ENCODE results near the gene SYNJ2. TPM values are rescaled to one million over a fixed set of nuclear protein-coding genes. Genes with fewer than 3 reads are reported as not detected.

Gene SYNJ2
- total RNA-seq, 1 experiment from 2014 or later = 10.3 TPM

- POLR2A ChIA-PET = interaction anchor here (0.8 to 2.0 kb wide), 3 partner anchors 8 to 28 kb away, joined by 3 to 11 read pairs (median 3); no protein-coding TSS in a partner anchor
- CTCF ChIA-PET = interaction anchor here (0.6 to 1.5 kb wide), 4 partner anchors 15 to 59 kb away, joined by 3 to 4 read pairs (median 4); partner anchors contain the start of gene SYNJ2
- BruUV-seq (replicated peaks) = no TSS peak
- DNase-seq (ENCODE audit: unreplicated experiment) = no peak
- TF ChIP-seq, protein P1, sequence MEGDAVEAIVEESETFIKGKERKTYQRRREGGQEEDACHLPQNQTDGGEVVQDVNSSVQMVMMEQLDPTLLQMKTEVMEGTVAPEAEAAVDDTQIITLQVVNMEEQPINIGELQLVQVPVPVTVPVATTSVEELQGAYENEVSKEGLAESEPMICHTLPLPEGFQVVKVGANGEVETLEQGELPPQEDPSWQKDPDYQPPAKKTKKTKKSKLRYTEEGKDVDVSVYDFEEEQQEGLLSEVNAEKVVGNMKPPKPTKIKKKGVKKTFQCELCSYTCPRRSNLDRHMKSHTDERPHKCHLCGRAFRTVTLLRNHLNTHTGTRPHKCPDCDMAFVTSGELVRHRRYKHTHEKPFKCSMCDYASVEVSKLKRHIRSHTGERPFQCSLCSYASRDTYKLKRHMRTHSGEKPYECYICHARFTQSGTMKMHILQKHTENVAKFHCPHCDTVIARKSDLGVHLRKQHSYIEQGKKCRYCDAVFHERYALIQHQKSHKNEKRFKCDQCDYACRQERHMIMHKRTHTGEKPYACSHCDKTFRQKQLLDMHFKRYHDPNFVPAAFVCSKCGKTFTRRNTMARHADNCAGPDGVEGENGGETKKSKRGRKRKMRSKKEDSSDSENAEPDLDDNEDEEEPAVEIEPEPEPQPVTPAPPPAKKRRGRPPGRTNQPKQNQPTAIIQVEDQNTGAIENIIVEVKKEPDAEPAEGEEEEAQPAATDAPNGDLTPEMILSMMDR (IDR thresholded peaks at IDR 0.05; ENCODE audit: unreplicated experiment) = no peak
- Mint-ChIP-seq H3K4me3 (ENCODE audit: unreplicated experiment) (no peak overlapping the region), H3K4me1 (ENCODE audit: insufficient read depth, unreplicated experiment) (peaks cover 38% of the 10 kb centered on the region), H3K27ac (ENCODE audit: low read depth, unreplicated experiment) (peak overlapping the region; percentile 69), H3K9me3 (ENCODE audit: unreplicated experiment) (no peaks in the 10 kb centered on the region), H3K36me3 (ENCODE audit: insufficient read depth, unreplicated experiment) (peaks cover 7% of the 10 kb centered on the region), H3K27me3 (ENCODE audit: insufficient read depth, unreplicated experiment) (no peaks in the 10 kb centered on the region)
- intact Hi-C loops (cut with micrococcal nuclease) = no loop called here
These were observed 59.2 kb downstream of the SYNJ2 start for GRCh38 chr6:158040804-158041347.

- intact Hi-C loops (cut with micrococcal nuclease) = no loop called here
- TF ChIP-seq, protein P1 (IDR thresholded peaks at IDR 0.05; ENCODE audit: unreplicated experiment) = no peak
- ChIA-PET CTCF (interaction anchor here (0.6 to 1.5 kb wide), 4 partner anchors 15 to 59 kb away, joined by 3 to 4 read pairs (median 4); partner anchors contain the start of gene SYNJ2), POLR2A (interaction anchor here (0.8 to 3.0 kb wide), 5 partner anchors 8 to 28 kb away, joined by 3 to 19 read pairs (median 3); no protein-coding TSS in a partner anchor)
- Mint-ChIP-seq H3K27ac (ENCODE audit: low read depth, unreplicated experiment) (no peak overlapping the region), H3K9me3 (ENCODE audit: unreplicated experiment) (no peaks in the 10 kb centered on the region), H3K4me3 (ENCODE audit: unreplicated experiment) (no peak overlapping the region), H3K27me3 (ENCODE audit: insufficient read depth, unreplicated experiment) (no peaks in the 10 kb centered on the region), H3K4me1 (ENCODE audit: insufficient read depth, unreplicated experiment) (peaks cover 38% of the 10 kb centered on the region), H3K36me3 (ENCODE audit: insufficient read depth, unreplicated experiment) (peaks cover 7% of the 10 kb centered on the region)
- BruUV-seq (replicated peaks) = no TSS peak
- no peak for DNase-seq (ENCODE audit: unreplicated experiment)
These were observed 59.7 kb downstream of the SYNJ2 start for GRCh38 chr6:158041370-158041769.

- no peaks in the 10 kb centered on the region for H3K9me3 Mint-ChIP-seq (ENCODE audit: unreplicated experiment)
- no peak overlapping the region for H3K4me3 Mint-ChIP-seq (ENCODE audit: unreplicated experiment)
- H3K36me3 Mint-ChIP-seq (ENCODE audit: insufficient read depth, unreplicated experiment) = peaks cover 9% of the 10 kb centered on the region
- intact Hi-C loops (cut with micrococcal nuclease) = no loop called here
- H3K4me1 Mint-ChIP-seq (ENCODE audit: insufficient read depth, unreplicated experiment) = peaks cover 40% of the 10 kb centered on the region
- no peak overlapping the region for H3K27ac Mint-ChIP-seq (ENCODE audit: low read depth, unreplicated experiment)
- ChIA-PET POLR2A (interaction anchor here (0.7 to 3.0 kb wide), 7 partner anchors 9 to 59 kb away, joined by 3 to 19 read pairs (median 3); no protein-coding TSS in a partner anchor), CTCF (interaction anchor here (0.7 to 1.5 kb wide), 3 partner anchors 16 to 31 kb away, joined by 3 to 4 read pairs (median 4); no protein-coding TSS in a partner anchor)
- BruUV-seq (replicated peaks) = no TSS peak
- no peaks in the 10 kb centered on the region for H3K27me3 Mint-ChIP-seq (ENCODE audit: insufficient read depth, unreplicated experiment)
- TF ChIP-seq, protein P1 (IDR thresholded peaks at IDR 0.05; ENCODE audit: unreplicated experiment) = no peak
- DNase-seq (ENCODE audit: unreplicated experiment) = no peak
These were observed 60.1 kb downstream of the SYNJ2 start for GRCh38 chr6:158041788-158042187.

- Mint-ChIP-seq H3K4me3 (ENCODE audit: unreplicated experiment) (peak overlapping the region; percentile 53), H3K27me3 (ENCODE audit: insufficient read depth, unreplicated experiment) (no peaks in the 10 kb centered on the region), H3K36me3 (ENCODE audit: insufficient read depth, unreplicated experiment) (peaks cover 12% of the 10 kb centered on the region), H3K27ac (ENCODE audit: low read depth, unreplicated experiment) (peak overlapping the region; percentile 80), H3K9me3 (ENCODE audit: unreplicated experiment) (no peaks in the 10 kb centered on the region), H3K4me1 (ENCODE audit: insufficient read depth, unreplicated experiment) (peaks cover 45% of the 10 kb centered on the region)
- TF ChIP-seq, protein P1 (IDR thresholded peaks at IDR 0.05; ENCODE audit: unreplicated experiment) = no peak
- intact Hi-C loops (cut with micrococcal nuclease) = no loop called here
- DNase-seq (ENCODE audit: unreplicated experiment) = peak; percentile 74
- ChIA-PET CTCF (interaction anchor here (0.7 to 1.5 kb wide), 4 partner anchors 16 to 30 kb away, joined by 3 to 4 read pairs (median 4); no protein-coding TSS in a partner anchor), POLR2A (interaction anchor here (0.7 to 3.0 kb wide), 8 partner anchors 9 to 59 kb away, joined by 3 to 19 read pairs (median 4); no protein-coding TSS in a partner anchor)
- no TSS peak for BruUV-seq (replicated peaks)
These were observed 60.7 kb downstream of the SYNJ2 start for GRCh38 chr6:158042245-158042798.

Data from MCF 10A (cell line).